HG02571 (cell line): ENCODE results near the gene FBXL16.

Experiments used
- ATAC-seq: cut with Tn5 transposase; IDR thresholded peaks from one replicate; pipeline ENCODE4 v1.9.1; 2021; ENCODE audit warnings: mild to moderate bottlenecking, moderate library complexity; ENCODE audit not compliant: unreplicated experiment

The FBXL16 gene

DNA sequence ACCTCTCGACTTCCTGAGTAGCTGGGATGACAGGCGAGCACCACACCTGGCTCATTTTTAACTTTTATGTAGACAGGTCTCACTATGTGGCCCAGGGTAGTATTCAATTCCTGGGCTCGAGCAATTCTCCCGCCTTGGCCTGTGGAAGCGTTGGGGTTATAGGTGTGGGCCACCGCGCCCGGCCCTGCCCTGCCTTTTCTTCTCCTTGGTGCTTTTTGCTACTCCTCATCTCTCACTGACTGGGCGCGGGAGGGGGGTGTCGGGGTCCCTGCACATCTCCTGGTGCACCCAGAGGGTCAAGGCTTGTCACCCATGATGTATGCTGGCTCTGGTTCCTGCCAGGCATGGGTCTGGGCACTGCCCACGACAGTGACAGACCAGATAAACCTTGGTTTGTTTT is 61.0 kb downstream of the FBXL16 start:
- no peak for ATAC-seq

DNA sequence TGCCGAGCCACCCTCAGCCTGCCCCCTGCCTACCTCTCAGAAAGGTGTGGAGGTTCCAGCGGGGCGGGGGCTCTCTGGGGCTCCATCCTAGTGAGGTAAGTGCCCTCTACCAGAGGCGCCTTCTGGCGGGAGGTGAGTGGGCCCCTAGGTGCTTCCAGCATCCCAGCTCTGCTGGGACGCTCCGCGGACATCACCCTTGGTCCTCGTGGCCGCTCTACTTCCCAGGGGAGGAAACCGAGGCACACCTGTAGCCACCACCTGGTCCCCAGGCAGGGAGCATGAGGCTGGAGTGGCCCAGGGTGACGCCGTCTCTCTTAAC is 62.6 kb downstream of the FBXL16 start:
- no peak for ATAC-seq
